HG03378 (cell line): Measurements from ENCODE around the gene MITF.
A peak's percentile ranks its signal among the peaks of the same experiment; 100 is the strongest.

ENCODE experiments used
- ATAC-seq: cut with Tn5 transposase; IDR thresholded peaks from one replicate; pipeline ENCODE4 v1.9.1; 2021; ENCODE audit warnings: mild to moderate bottlenecking, moderate library complexity; ENCODE audit not compliant: unreplicated experiment

The MITF gene

GRCh38 chr3:69941439-69942176 is 202.3 kb downstream of the MITF start:
- ATAC-seq, result no peak

- ATAC-seq, result no peak
Observed at GRCh38 chr3:69944931-69945493, 205.7 kb downstream of the MITF start.

DNA sequence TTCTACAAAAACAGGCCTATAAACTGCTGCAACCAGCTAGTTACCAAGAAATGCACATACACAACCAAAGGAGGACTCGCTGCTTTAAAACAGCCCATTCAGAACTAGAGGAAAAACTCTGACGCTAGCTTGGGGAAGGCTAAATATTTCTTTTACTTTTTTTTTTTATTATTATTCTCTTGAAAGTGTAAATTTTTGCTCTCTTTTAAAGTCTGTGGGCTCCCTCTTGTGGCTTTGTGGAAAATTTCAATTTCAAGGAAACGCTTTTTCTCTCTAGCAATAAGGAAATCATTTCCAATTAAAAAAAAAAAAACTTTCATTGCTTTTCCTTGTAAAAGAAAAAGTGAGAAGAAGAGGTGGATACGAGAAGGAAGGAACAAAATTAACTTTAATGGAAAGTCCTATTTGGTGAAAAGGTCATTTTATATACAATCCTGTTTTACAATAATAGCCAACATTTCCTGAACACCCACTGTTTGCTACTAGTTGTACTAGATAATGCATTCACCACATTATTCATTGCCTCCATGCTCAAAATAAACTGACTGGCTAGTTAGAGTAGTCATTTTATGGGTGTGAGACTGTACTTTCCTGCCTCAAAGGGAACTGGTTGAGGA is 209.1 kb downstream of the MITF start:
- ATAC-seq, result no peak

DNA sequence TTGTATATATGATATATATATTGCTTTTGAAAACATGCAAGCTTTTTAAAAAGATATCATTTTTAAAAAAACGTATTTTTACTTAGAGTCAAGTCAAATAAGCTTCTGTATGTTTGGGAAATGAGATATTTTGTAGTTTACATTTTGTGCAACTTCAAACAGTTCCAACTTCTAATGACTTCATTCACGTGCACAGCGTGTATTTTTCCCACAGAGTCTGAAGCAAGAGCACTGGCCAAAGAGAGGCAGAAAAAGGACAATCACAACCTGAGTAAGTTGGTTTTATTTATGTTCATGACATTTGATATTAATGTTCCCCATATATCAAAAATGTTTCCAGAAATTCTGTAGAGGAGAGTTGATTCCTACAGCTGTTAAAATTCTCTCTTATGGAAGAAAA is 212.4 kb downstream of the MITF start:
- ATAC-seq, result no peak

DNA sequence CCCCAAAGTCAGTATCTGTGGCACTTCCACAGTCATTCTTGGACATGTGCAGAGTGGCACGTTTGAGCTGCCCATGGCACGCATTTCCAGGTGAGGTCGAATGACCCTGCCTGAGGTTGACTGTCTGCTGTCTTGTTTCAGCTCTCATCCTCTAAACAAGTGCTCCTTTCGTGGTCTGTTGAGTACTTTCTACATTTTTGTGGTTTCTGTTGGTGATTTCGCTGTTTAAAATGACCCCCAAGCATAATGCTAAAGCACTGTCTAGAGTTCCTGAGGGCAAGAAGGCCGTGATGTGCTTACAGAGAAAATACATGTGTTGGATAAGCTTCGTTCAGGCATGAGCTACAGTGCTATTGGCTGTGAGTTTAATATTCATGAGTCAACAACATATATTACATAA is 220.3 kb downstream of the MITF start:
- ATAC-seq, result no peak

GRCh38 chr3:69961706-69962439 is 222.6 kb downstream of the MITF start:
- ATAC-seq, result no peak

DNA sequence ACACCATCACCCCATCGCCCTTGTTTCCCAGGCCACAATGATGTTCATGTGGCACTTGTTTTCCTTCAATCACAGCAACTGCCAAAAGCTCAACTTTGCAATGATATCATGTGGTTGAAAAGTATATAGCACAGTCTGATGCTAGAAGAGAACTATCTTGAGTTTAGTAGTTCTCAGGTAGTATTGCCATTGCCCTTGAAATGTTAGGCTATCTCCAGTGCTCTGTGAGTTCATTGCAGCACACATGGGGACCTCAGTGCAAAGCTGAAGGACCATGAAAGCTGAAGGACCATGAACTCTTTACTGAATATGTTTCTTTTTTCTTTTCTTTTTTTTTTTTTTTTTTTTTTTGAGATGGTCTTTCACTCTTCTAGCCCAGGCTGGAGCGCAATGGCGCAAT is 224.4 kb downstream of the MITF start:
- no peak for ATAC-seq

GRCh38 chr3:69967156-69967555 is 227.9 kb downstream of the MITF start:
- no peak for ATAC-seq

- no peak for ATAC-seq
Observed at GRCh38 chr3:69970827-69971226, 231.6 kb downstream of the MITF start.

DNA sequence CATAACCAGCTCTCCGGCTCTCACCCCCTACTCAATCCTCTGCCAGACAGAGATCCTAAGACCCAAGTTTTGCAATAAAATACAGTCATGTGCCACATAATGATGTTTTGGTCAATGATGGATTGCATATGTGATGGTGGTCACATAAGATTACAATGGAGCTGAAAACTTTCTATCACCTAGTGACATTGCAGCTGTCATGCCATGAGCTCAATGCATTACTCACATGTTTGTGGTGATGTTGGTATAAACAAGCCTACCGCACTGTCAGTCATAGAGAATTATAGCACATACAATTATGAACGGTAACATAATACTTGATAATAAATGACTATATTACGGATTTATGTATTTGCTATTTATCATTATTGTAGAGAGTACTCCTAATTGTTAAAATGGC is 233.4 kb downstream of the MITF start:
- no peak for ATAC-seq

GRCh38 chr3:69976021-69976420 is 236.8 kb downstream of the MITF start:
- ATAC-seq, result no peak

DNA sequence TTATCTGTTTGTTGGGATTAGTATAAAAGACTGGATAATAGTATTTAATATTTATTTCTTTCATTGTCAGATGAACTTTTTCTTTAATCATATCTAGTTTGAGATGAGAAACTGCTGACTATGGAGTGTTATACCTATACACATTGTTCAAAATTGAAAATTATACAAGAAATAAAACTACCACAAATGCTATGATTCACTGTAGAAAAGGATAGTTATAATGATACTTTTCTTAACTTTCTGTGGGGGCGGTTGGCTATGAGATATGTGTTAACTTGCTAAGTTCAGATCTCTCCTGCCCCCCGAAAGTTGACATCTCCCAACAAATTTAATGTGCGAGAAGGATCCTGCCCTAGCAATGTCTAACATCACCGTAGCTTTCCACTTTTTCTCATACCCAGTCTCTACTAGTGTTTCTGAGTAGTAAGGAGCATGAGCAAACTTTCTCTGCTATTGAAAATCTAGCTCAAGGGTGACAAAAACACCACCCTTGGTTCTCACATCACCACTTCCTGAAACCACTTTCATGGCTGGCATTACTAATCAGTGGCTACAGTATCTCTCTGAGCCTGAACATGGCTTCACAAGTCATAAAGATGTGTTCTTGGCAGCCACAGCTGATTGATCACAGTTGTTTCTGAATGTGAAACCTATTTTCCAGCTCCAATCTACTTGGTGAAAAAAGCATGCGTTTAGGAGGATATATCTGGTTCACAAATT is 244.4 kb downstream of the MITF start:
- ATAC-seq, result peak; percentile 82

GRCh38 chr3:69985266-69985665 is 246.0 kb downstream of the MITF start:
- no peak for ATAC-seq

DNA sequence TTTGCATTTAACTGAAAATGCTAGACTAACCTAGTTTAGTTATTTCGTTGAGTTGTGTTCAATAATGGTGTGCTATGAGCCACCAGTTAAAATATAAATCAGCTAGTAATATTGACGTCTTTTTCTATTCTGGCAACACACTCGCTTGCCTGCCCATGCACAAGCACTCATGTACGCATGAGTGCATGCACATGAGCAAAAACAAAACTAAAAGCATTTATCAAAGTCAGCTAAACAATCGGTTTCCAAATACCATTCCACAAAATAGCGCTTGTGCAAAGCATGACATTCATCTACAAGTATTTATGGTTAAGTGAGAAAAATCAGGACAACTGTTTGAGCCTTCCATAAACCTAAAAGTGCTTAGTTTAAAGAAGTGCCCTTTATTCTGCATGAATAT is 247.2 kb downstream of the MITF start:
- no peak for ATAC-seq

DNA sequence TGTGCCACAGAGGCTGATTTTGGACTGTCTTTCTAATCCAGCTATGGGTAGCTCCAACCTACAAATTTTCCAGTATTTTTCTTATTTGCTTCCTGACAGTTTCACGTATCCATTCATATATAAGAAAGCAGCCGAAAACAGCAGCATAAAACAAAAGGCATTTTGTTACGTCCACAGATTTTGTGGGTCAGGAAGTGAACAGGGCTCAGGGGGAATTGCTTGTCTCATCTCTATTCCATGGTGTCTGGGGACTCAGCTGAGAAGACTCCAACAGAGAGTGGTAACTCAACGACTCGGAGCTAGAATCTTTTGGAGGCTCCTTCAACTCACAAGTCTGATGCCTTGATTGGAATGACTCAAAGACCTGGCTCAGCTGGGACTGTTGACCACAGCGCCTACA is 248.6 kb downstream of the MITF start:
- ATAC-seq, result no peak

- no peak for ATAC-seq
Observed at GRCh38 chr3:69993757-69994156, 254.5 kb downstream of the MITF start.

GRCh38 chr3:69994919-69995318 is 255.7 kb downstream of the MITF start:
- no peak for ATAC-seq

DNA sequence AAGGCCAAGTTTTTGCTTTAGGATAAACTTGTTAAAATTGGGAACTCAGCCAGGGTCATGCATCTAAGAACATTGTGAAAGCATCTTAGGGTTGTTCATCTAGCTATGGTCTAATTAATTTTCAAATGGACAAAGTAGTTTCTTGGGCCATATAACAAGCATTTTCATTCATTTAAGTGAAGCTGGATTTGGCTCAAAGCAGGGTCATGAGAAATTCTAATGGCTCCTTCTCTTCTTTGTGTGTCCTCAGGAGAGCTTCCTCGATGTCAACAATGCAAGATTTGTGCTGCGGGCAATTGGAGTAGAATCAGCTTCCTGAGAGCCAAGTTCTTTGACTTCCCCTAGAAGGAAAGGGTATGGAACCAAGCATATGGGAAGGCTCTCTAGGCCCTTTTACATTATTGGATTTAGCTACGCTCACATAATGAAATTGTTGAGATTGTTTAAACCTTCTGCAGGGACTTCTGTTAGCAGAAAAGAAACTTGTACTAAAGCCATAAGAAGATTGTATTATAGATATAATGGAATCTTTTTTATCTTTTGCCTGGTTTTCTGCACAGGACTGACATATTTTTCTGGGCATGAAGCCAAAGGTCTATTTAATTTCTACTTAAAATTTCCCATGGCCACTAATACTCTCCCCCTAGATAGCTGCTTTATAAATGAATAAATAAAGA is 258.5 kb downstream of the MITF start:
- no peak for ATAC-seq

DNA sequence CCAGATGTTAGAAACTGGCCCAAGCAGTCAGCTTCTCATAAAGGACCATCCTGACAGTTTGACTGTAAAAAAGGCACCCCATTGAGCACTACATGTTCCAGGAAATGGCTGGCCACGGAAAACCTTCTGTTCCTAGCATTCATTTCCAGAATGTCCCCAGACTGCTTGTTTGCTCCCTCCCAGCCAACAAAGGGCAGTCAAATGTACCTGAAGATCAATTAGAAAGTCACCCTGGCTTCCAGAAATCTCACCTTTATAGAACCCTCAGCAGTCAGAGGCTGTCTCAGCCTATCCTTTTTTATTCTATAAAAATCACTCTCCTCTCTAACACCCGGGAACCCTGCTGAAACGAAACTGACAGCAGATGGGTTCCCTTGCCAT is 259.5 kb downstream of the MITF start:
- no peak for ATAC-seq

DNA sequence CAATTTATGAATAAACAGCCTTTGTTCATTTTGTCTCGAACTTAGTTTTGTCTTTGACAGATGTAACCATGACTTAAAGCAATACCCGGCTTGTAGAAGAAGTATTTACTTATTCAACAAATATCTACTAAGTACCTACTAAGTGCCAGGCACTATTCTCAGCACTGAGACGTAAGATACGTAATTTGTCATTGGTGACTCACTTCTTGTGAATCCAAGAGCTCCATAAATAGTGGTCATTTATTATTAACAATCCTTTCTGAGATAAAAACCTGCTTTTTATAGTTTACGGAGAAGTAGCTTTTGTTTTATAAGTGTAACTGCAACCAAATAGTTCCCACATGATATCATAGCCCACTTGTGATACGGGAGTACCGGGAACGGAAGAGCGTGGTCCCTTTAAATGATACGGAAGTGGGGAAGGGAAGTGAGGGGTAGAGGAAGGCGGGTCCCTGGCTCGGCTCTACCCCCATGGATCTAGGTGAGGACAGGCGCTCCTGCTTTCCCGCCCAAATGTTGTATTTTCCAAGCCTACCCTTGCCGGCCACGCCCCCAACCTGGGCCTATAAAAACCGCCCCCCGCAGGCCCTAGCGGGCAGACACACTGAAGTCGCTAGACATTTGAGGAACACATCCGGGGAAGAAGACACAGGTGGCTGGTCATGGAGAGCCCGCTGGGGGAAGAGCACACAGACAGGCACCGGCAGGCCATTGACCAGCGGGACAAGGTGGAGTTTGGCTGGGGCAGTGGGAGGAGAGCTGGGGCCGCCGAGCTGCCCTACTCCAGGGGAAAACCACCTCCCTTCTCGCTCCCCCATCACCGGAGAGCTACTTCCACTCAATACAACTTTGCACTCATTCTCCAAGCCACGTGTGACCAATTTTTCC is 260.1 kb downstream of the MITF start, which contains the start of gene SAMMSON:
TSS of gene SAMMSON (plus strand) at position 594 of the 888 bp plus-strand sequence.
- no peak for ATAC-seq
